Gastrocnemius medialis (tissue), 4 donors: ENCODE measurements around the gene ATPAF1.
"Not testable (repeated sequence)": the region's sequence is repeated elsewhere in the genome, so short reads cannot be mapped to it uniquely, and the experiment has no call there.

ENCODE experiments used
- CTCF ChIP-seq, 5 experiments: fragments of 450-650 bp in 3 of 5; fragments of 200-600 bp in 2 of 5; sonication (generic) in 2 of 5; IDR thresholded peaks in 4 of 5; conservative IDR thresholded peaks in 1 of 5; 1 replicate in 4 of 5; 2 replicates in 1 of 5; pipeline ENCODE4 v1.5.1; 2016 to 2019; ENCODE audit warnings: antibody characterized with exemption in 5 of 5, mild to moderate bottlenecking in 3 of 5, moderate library complexity in 3 of 5
- POLR2A ChIP-seq, 2 donors: fragments of 450-650 bp; IDR thresholded peaks; one replicate each; pipeline ENCODE4 v1.6.1; 2017; ENCODE audit warnings: antibody characterized with exemption in 2 of 2, mild to moderate bottlenecking in 2 of 2, moderate library complexity in 2 of 2

- not testable (repeated sequence) for TF ChIP-seq CTCF (IDR thresholded peaks at IDR 0.05 in 4 of 5, conservative IDR thresholded peaks at IDR 0.05 in 1 of 5); POLR2A (IDR thresholded peaks at IDR 0.05)
Observed at GRCh38 chr1:46662919-46663318, 5.2 kb downstream of the ATPAF1 start.
